PC-9 (cell line): Measurements from ENCODE around the gene ANKRD39. TPM values are rescaled to one million over a fixed set of nuclear protein-coding genes. Genes with fewer than 3 reads are reported as not detected.

ENCODE experiments used
- BruUV-seq: library from RNA; stranded (reverse); fragments of 400-500 nt; replicated peaks from 2 replicates; lab custom pipeline; 2021; lab: Mats Ljungman, UMichigan
- CTCF ChIA-PET: fragments of 300-600 bp; sonication (Branson Sonifier 250); formaldehyde crosslinking; loops from one replicate; lab custom pipeline; 2022; ENCODE audit warnings: antibody characterized with exemption; lab: Charles Lee
- POLR2A ChIA-PET: fragments of 300-600 bp; sonication (Branson Sonifier 250); formaldehyde crosslinking; loops from one replicate; lab custom pipeline; 2022; ENCODE audit warnings: antibody characterized with exemption; ENCODE audit not compliant: unreplicated experiment; lab: Charles Lee
- DNase-seq, 2 experiments: peaks; one replicate each; pipeline versions ENCODE4 v3.0.0 to v3.0.0-alpha.2; 2015 to 2022; ENCODE audit warnings: mixed read lengths in 1 of 2
- H2AFZ ChIP-seq: fragments of 200-600 bp; sonication (generic); 2 replicates; pipeline ENCODE4 v1.8.1; 2017; ENCODE audit warnings: antibody characterized with exemption
- H3F3A ChIP-seq: fragments of 200-600 bp; sonication (generic); 2 replicates; pipeline ENCODE4 v1.8.1; 2017; ENCODE audit warnings: antibody characterized with exemption, mild to moderate bottlenecking, low read depth; ENCODE audit not compliant: insufficient read depth
- H3K27ac ChIP-seq: fragments of 200-600 bp; sonication (generic); 2 replicates; pipeline ENCODE4 v1.6.1; 2016; ENCODE audit warnings: mixed run types
- H3K27me3 ChIP-seq: fragments of 200-600 bp; sonication (generic); 2 replicates; pipeline ENCODE4 v1.6.1; 2016; ENCODE audit warnings: low read depth, mixed run types; ENCODE audit not compliant: insufficient read depth
- H3K36me3 ChIP-seq: fragments of 200-600 bp; sonication (generic); 2 replicates; pipeline ENCODE4 v1.6.1; 2016; ENCODE audit warnings: low read depth, mixed run types
- H3K4me1 ChIP-seq: fragments of 200-600 bp; sonication (generic); replicated peaks from 2 replicates; pipeline ENCODE4 v1.6.1; 2016; ENCODE audit warnings: mixed run types; ENCODE audit not compliant: insufficient read depth
- H3K4me2 ChIP-seq: fragments of 200-600 bp; sonication (generic); 2 replicates; pipeline ENCODE4 v1.6.1; 2017; ENCODE audit warnings: mixed run types
- H3K4me3 ChIP-seq: fragments of 200-600 bp; sonication (generic); 2 replicates; pipeline ENCODE4 v1.6.1; 2016; ENCODE audit warnings: mixed run types
- H3K79me2 ChIP-seq: fragments of 200-600 bp; sonication (generic); 2 replicates; pipeline ENCODE4 v1.6.1; 2017; ENCODE audit warnings: low read depth, mixed run types
- H3K9me2 ChIP-seq: fragments of 200-600 bp; sonication (generic); 2 replicates; pipeline ENCODE4 v1.8.1; 2017; ENCODE audit warnings: mild to moderate bottlenecking; ENCODE audit not compliant: insufficient read depth
- H3K9me3 ChIP-seq: fragments of 200-600 bp; sonication (generic); 2 replicates; pipeline ENCODE4 v1.8.1; 2016; ENCODE audit warnings: low read depth; ENCODE audit not compliant: insufficient read depth
- H4K20me1 ChIP-seq: fragments of 200-600 bp; sonication (generic); 2 replicates; pipeline ENCODE4 v1.8.1; 2017; ENCODE audit not compliant: insufficient read depth
- CTCF ChIP-seq: fragments of 200-600 bp; sonication (generic); conservative IDR thresholded peaks from 2 replicates; pipeline ENCODE4 v1.6.1; 2017; ENCODE audit warnings: mixed run types, antibody characterized with exemption, mild to moderate bottlenecking, moderate library complexity
- EZH2 ChIP-seq: fragments of 200-600 bp; sonication (generic); IDR thresholded peaks from 2 replicates; pipeline ENCODE4 v1.8.0; 2017; ENCODE audit warnings: antibody characterized with exemption, low read depth
- intact Hi-C: fragments of 100-400 bp; cut with micrococcal nuclease; formaldehyde crosslinking; loops from one replicate; pipeline ENCODE4 v1.10.0; 2022; ENCODE audit not compliant: unreplicated experiment
- total RNA-seq: library from RNA; stranded (reverse); gene quantifications from 2 replicates; pipeline ENCODE4 v1.2.3, GENCODE V29; 2021

The ANKRD39 gene
- total RNA-seq, 1 experiment from 2014 or later, result 19.0 TPM

GRCh38 chr2:96879545-96880040 lies 21.8 kb upstream of the ANKRD39 start:
- no peak overlapping the region for H3K27ac ChIP-seq
- H4K20me1 ChIP-seq, result no peaks in the 10 kb centered on the region
- peaks cover 17% of the 10 kb centered on the region for H3F3A ChIP-seq
- H3K4me1 ChIP-seq, result peaks cover 87% of the 10 kb centered on the region
- no peaks in the 10 kb centered on the region for H3K9me2 ChIP-seq
- CTCF ChIA-PET, result no interaction called here
- no peaks in the 10 kb centered on the region for H3K79me2 ChIP-seq
- no peaks in the 10 kb centered on the region for H3K36me3 ChIP-seq
- H2AFZ ChIP-seq, result no peak overlapping the region
- H3K27me3 ChIP-seq, result no peaks in the 10 kb centered on the region
- no peak overlapping the region for H3K4me3 ChIP-seq
- no peaks in the 10 kb centered on the region for H3K9me3 ChIP-seq
- POLR2A ChIA-PET, result interaction anchor here (0.6 kb wide), 1 partner anchor 33 kb away, joined by 6 read pairs; no protein-coding TSS in a partner anchor
- no peak for DNase-seq
- intact Hi-C loops, result no loop called here
- TF ChIP-seq CTCF (no peak), EZH2 (no peak)
- no peak overlapping the region for H3K4me2 ChIP-seq
- no TSS peak for BruUV-seq

- no peaks in the 10 kb centered on the region for H3K27me3 ChIP-seq
- H3K4me2 ChIP-seq, result no peak overlapping the region
- H3K4me1 ChIP-seq, result peaks cover 87% of the 10 kb centered on the region
- intact Hi-C loops, result no loop called here
- CTCF ChIA-PET, result no interaction called here
- no peak overlapping the region for H3K4me3 ChIP-seq
- H3K9me3 ChIP-seq, result no peaks in the 10 kb centered on the region
- no peak overlapping the region for H2AFZ ChIP-seq
- no peaks in the 10 kb centered on the region for H3K36me3 ChIP-seq
- peaks cover 17% of the 10 kb centered on the region; the same call in 1 of the 2 replicates for H3F3A ChIP-seq
- no TSS peak for BruUV-seq
- no peaks in the 10 kb centered on the region for H3K79me2 ChIP-seq
- H4K20me1 ChIP-seq, result no peaks in the 10 kb centered on the region
- no peaks in the 10 kb centered on the region for H3K9me2 ChIP-seq
- TF ChIP-seq CTCF (no peak), EZH2 (no peak)
- DNase-seq, result no peak
- POLR2A ChIA-PET, result interaction anchor here (0.6 kb wide), 1 partner anchor 34 kb away, joined by 6 read pairs; no protein-coding TSS in a partner anchor
- no peak overlapping the region for H3K27ac ChIP-seq
These were observed 21.2 kb upstream of the ANKRD39 start for GRCh38 chr2:96878796-96879544.

- H3K4me2 ChIP-seq, result peak overlapping the region; percentile 59
- H3K36me3 ChIP-seq, result no peaks in the 10 kb centered on the region
- no peaks in the 10 kb centered on the region for H3K9me2 ChIP-seq
- no peaks in the 10 kb centered on the region for H3K9me3 ChIP-seq
- TF ChIP-seq CTCF (no peak), EZH2 (no peak)
- H3K27ac ChIP-seq, result no peak overlapping the region
- no peak overlapping the region for H2AFZ ChIP-seq
- POLR2A ChIA-PET, result interaction anchor here (0.6 kb wide), 2 partner anchors 14 to 17 kb away, joined by 4 to 6 read pairs; no protein-coding TSS in a partner anchor
- CTCF ChIA-PET, result no interaction called here
- BruUV-seq, result no TSS peak
- intact Hi-C loops, result no loop called here
- H3K4me3 ChIP-seq, result no peak overlapping the region
- no peaks in the 10 kb centered on the region for H4K20me1 ChIP-seq
- H3K79me2 ChIP-seq, result no peaks in the 10 kb centered on the region
- H3K4me1 ChIP-seq, result peaks cover 87% of the 10 kb centered on the region
- H3K27me3 ChIP-seq, result no peaks in the 10 kb centered on the region
- DNase-seq, result no peak
- peaks cover 25% of the 10 kb centered on the region; the same call in 1 of the 2 replicates for H3F3A ChIP-seq
These were observed 20.4 kb upstream of the ANKRD39 start for GRCh38 chr2:96878171-96878570.
